BLaER1 (cell line): ENCODE results near the gene FEM1A.
A peak's percentile ranks its signal among the peaks of the same experiment; 100 is the strongest.

Experiments used
- H3K27ac ChIP-seq: shearing (Covaris generic); formaldehyde crosslinking; 2 replicates; pipeline ENCODE4 v1.8.1; 2022
- H3K27me3 ChIP-seq: shearing (Covaris generic); formaldehyde crosslinking; 2 replicates; pipeline ENCODE4 v1.8.1; 2022
- H3K36me3 ChIP-seq: shearing (Covaris generic); formaldehyde crosslinking; 2 replicates; pipeline ENCODE4 v1.8.1; 2022
- H3K4me1 ChIP-seq: shearing (Covaris generic); formaldehyde crosslinking; 2 replicates; pipeline ENCODE4 v1.8.1; 2022
- H3K4me2 ChIP-seq: shearing (Covaris generic); formaldehyde crosslinking; 2 replicates; pipeline ENCODE4 v1.8.1; 2022
- H3K4me3 ChIP-seq: shearing (Covaris generic); formaldehyde crosslinking; 2 replicates; pipeline ENCODE4 v1.8.1; 2022
- H3K9ac ChIP-seq: shearing (Covaris generic); formaldehyde crosslinking; 2 replicates; pipeline ENCODE4 v1.8.1; 2022
- H3K9me3 ChIP-seq: shearing (Covaris generic); formaldehyde crosslinking; 2 replicates; pipeline ENCODE4 v1.8.1; 2022
- H4K20me1 ChIP-seq: shearing (Covaris generic); formaldehyde crosslinking; 2 replicates; pipeline ENCODE4 v1.8.1; 2022
- Cebpa-rat ChIP-seq: shearing (Covaris generic); IDR thresholded peaks from 2 replicates; pipeline ENCODE4 v1.8.1; 2022

Gene FEM1A

GRCh38 chr19:4754248-4754647 is 37.3 kb upstream of the FEM1A start:
- no peak overlapping the region for H3K9ac ChIP-seq
- H3K9me3 ChIP-seq: peaks cover 7% of the 10 kb centered on the region; the same call in 1 of the 2 replicates
- no peaks in the 10 kb centered on the region for H3K27me3 ChIP-seq
- no peaks in the 10 kb centered on the region for H4K20me1 ChIP-seq
- no peak overlapping the region for H3K4me3 ChIP-seq
- H3K4me2 ChIP-seq: no peak overlapping the region
- TF ChIP-seq Cebpa-rat: no peak
- no peak overlapping the region for H3K27ac ChIP-seq
- H3K4me1 ChIP-seq: peaks cover 12% of the 10 kb centered on the region
- no peaks in the 10 kb centered on the region for H3K36me3 ChIP-seq

GRCh38 chr19:4755459-4755858 is 36.1 kb upstream of the FEM1A start:
- Histone ChIP-seq H3K4me2 (no peak overlapping the region), H3K36me3 (no peaks in the 10 kb centered on the region), H4K20me1 (no peaks in the 10 kb centered on the region), H3K4me3 (no peak overlapping the region), H3K9ac (no peak overlapping the region), H3K27me3 (no peaks in the 10 kb centered on the region), H3K27ac (no peak overlapping the region), H3K9me3 (peaks cover 7% of the 10 kb centered on the region; the same call in 1 of the 2 replicates), H3K4me1 (peaks cover 12% of the 10 kb centered on the region)
- TF ChIP-seq Cebpa-rat: no peak

GRCh38 chr19:4758082-4758481 is 33.5 kb upstream of the FEM1A start:
- peaks cover 15% of the 10 kb centered on the region for H3K4me1 ChIP-seq
- no peak overlapping the region for H3K4me2 ChIP-seq
- no peak overlapping the region for H3K4me3 ChIP-seq
- H3K27ac ChIP-seq: no peak overlapping the region
- no peaks in the 10 kb centered on the region for H3K36me3 ChIP-seq
- H4K20me1 ChIP-seq: no peaks in the 10 kb centered on the region; the same call in 1 of the 2 replicates
- H3K9ac ChIP-seq: no peak overlapping the region
- TF ChIP-seq Cebpa-rat: no peak
- H3K27me3 ChIP-seq: no peaks in the 10 kb centered on the region
- peaks cover 7% of the 10 kb centered on the region; the same call in 1 of the 2 replicates for H3K9me3 ChIP-seq

GRCh38 chr19:4758659-4759058 is 32.9 kb upstream of the FEM1A start:
- Histone ChIP-seq H3K4me3 (no peak overlapping the region), H3K4me1 (peaks cover 15% of the 10 kb centered on the region), H3K36me3 (no peaks in the 10 kb centered on the region), H3K9ac (no peak overlapping the region), H4K20me1 (no peaks in the 10 kb centered on the region; the same call in 1 of the 2 replicates), H3K27ac (no peak overlapping the region), H3K4me2 (no peak overlapping the region), H3K27me3 (no peaks in the 10 kb centered on the region), H3K9me3 (peaks cover 7% of the 10 kb centered on the region; the same call in 1 of the 2 replicates)
- TF ChIP-seq Cebpa-rat: no peak

GRCh38 chr19:4759388-4760284 is 31.9 kb upstream of the FEM1A start:
- H3K9me3 ChIP-seq: peaks cover 7% of the 10 kb centered on the region; the same call in 1 of the 2 replicates
- H3K4me2 ChIP-seq: peak overlapping the region; percentile 81
- H3K4me3 ChIP-seq: peak overlapping the region; percentile 47

GRCh38 chr19:4760285-4760650 is 31.3 kb upstream of the FEM1A start:
- no peaks in the 10 kb centered on the region for H3K36me3 ChIP-seq
- peaks cover 7% of the 10 kb centered on the region; the same call in 1 of the 2 replicates for H3K9me3 ChIP-seq
- no peak overlapping the region for H3K27ac ChIP-seq
- H3K4me3 ChIP-seq: peak overlapping the region; percentile 47
- no peak for TF ChIP-seq Cebpa-rat
- H3K27me3 ChIP-seq: no peaks in the 10 kb centered on the region
- H3K9ac ChIP-seq: no peak overlapping the region
- H3K4me2 ChIP-seq: peak overlapping the region; percentile 81
- H4K20me1 ChIP-seq: no peaks in the 10 kb centered on the region; the same call in 1 of the 2 replicates
- H3K4me1 ChIP-seq: peaks cover 15% of the 10 kb centered on the region

More at GRCh38 chr19:4759388-4760284, 31.9 kb upstream of the FEM1A start:
- Histone ChIP-seq H3K27me3 (no peaks in the 10 kb centered on the region), H3K27ac (no peak overlapping the region), H3K36me3 (no peaks in the 10 kb centered on the region), H3K4me1 (peaks cover 15% of the 10 kb centered on the region), H4K20me1 (no peaks in the 10 kb centered on the region; the same call in 1 of the 2 replicates), H3K9ac (no peak overlapping the region)
- TF ChIP-seq Cebpa-rat: no peak

GRCh38 chr19:4763021-4763420 is 28.5 kb upstream of the FEM1A start:
- Histone ChIP-seq H4K20me1 (no peaks in the 10 kb centered on the region; the same call in 1 of the 2 replicates), H3K36me3 (no peaks in the 10 kb centered on the region), H3K27me3 (no peaks in the 10 kb centered on the region), H3K4me3 (no peak overlapping the region), H3K9ac (no peak overlapping the region), H3K4me2 (no peak overlapping the region), H3K27ac (no peak overlapping the region), H3K4me1 (peaks cover 15% of the 10 kb centered on the region), H3K9me3 (peaks cover 7% of the 10 kb centered on the region; the same call in 1 of the 2 replicates)
- no peak for TF ChIP-seq Cebpa-rat

- peaks cover 5% of the 10 kb centered on the region; the same call in 1 of the 2 replicates for H4K20me1 ChIP-seq
- H3K27me3 ChIP-seq: no peaks in the 10 kb centered on the region
- H3K9me3 ChIP-seq: no peaks in the 10 kb centered on the region
- H3K27ac ChIP-seq: no peak overlapping the region
- TF ChIP-seq Cebpa-rat: no peak
- H3K9ac ChIP-seq: no peak overlapping the region
- H3K4me1 ChIP-seq: peaks cover 14% of the 10 kb centered on the region
- H3K4me2 ChIP-seq: no peak overlapping the region
- H3K4me3 ChIP-seq: no peak overlapping the region
- no peaks in the 10 kb centered on the region for H3K36me3 ChIP-seq
Observed at GRCh38 chr19:4764393-4764660, 27.2 kb upstream of the FEM1A start.

- no peaks in the 10 kb centered on the region for H3K27me3 ChIP-seq
- H3K9ac ChIP-seq: no peak overlapping the region
- no peaks in the 10 kb centered on the region for H3K36me3 ChIP-seq
- no peak overlapping the region for H3K27ac ChIP-seq
- H3K4me3 ChIP-seq: no peak overlapping the region
- TF ChIP-seq Cebpa-rat: no peak
- no peaks in the 10 kb centered on the region for H3K9me3 ChIP-seq
- peaks cover 5% of the 10 kb centered on the region for H4K20me1 ChIP-seq
- H3K4me1 ChIP-seq: peaks cover 30% of the 10 kb centered on the region
- no peak overlapping the region for H3K4me2 ChIP-seq
Observed at GRCh38 chr19:4768934-4769777, 22.4 kb upstream of the FEM1A start.

GRCh38 chr19:4772566-4772965 is 19.0 kb upstream of the FEM1A start:
- Histone ChIP-seq H4K20me1 (peaks cover 5% of the 10 kb centered on the region), H3K4me3 (no peak overlapping the region; the same call in 1 of the 2 replicates), H3K9me3 (no peaks in the 10 kb centered on the region), H3K4me1 (peaks cover 64% of the 10 kb centered on the region), H3K27me3 (no peaks in the 10 kb centered on the region), H3K9ac (no peak overlapping the region), H3K4me2 (peak overlapping the region; percentile 70), H3K36me3 (no peaks in the 10 kb centered on the region), H3K27ac (no peak overlapping the region)
- TF ChIP-seq Cebpa-rat: no peak
